NCI-H146 treated with DMSO at 0.1 percent for 48 hours (cell line): ENCODE measurements around the gene ANK3.
"Not testable (repeated sequence)": the region's sequence is repeated elsewhere in the genome, so short reads cannot be mapped to it uniquely, and the experiment has no call there.

ENCODE experiments used
- DNase-seq: peaks from one replicate; lab custom pipeline; 2025; ENCODE audit not compliant: unreplicated experiment; lab: John Stamatoyannopoulos, UW

Gene ANK3

DNA sequence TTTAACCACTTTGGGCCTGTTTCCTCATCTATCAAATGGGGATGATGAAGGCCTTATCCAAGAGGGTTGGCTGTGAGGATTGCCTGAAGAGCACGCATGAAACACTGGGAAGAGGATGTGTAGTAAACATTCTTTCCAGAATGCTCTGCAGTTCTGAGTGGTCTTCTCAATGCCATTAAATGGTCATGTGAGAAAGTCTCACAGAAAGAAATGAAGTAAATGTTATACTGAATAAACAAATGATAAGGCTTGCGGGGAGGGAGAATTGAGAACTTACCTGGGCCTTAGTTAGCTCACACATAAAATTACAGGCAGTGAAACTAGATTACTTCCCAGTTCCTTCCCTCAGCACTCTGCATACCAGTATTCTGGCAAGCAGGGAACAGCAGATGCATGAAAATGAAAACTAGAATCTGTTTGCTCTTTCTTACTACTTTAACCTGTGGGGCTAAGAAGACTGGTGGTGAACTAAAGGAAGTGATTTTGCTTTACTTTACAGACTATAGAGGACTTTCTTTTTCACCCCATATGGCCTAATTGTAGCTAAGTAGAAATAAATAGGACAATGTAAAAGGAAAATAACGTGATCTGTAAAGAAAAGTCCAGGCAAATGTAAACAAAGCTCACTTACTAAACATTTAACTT lies 348.1 kb downstream of the ANK3 start:
- peak; percentile 70 for DNase-seq

DNA sequence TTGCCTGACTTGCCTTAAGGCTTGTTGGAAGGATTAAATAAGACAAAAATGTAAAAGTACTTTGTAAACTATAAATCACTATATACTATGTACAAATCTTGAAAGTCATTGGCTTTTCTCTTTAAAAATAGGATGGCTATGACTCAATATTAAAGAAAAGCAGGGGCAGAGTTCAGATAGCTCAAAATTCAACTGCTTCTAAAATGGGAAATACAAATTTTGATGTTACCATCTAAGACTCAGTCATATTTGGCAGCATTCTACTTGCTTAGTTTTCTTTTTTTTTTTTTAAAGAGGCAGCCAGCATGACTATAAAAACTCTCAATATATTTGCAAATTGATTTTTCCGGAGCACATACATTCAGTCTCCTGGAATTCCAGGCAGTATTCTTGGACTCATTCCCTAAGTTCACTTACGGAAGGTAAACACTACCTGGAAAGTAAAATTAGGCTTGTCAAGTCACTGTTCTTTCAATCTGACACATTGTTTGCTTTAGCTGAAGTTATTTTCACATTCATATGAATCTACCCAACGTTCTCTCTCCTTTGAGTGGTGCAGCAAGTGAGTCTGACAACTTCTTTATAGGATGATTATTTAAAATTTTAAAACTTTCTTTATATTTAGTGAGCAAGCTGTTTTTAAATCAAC lies 349.5 kb downstream of the ANK3 start:
- DNase-seq = no peak

DNA sequence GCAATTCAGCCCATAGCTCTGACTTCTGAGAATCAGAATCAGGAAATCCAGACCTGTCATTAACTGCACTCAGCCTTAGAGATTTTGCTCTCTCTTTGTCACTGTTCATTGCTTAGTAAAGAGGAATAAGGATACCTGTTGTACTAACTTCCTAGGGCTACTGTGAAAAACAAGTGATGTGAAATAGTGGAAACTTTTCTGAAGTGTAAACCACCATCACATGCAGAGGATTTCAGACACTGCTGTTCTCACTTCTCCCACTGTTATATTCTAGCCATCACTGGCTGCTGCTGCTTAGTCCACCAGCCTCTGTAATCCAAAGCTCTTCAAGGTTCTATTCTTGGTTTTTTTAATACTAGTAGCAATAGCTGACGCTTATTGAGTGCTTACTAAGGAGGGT lies 353.7 kb downstream of the ANK3 start:
- DNase-seq = no peak

DNA sequence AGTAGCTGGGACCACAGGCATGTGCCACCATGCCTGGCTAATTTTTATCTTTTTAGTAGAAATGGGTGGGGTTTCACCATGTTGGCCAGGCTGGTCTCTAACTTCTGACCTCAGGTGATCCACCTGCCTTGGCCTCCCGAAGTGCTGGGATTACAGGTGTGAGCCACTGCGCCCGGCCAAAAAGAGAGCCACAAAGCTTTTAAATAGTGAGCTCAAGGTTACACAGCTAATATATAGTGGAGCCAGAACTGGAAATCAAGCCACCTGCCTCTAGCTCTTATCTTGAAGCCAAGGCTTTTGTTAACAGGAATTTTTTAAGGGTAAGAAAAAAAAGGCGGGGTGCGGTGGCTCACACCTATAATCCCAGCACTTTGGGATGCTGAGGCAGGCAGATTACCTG lies 354.3 kb downstream of the ANK3 start:
- not testable (repeated sequence) for DNase-seq

DNA sequence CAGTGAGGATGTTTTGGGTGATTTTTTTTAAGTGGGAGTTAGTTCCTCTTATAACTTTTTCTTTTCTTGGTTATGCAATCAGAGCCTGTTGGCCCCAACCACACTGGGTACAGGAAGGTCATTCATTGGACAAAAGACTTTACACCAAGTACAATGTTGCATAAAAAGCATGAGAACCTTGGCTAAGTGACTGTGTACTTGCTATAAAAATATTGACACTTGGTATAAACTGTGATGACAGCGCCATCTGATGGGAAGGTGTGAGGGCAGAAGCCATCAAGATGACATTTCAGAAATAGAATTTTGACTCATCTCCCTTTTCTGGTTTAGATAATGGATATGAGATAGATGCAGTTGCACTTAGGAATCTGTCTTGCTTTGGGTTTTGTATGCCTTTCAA lies 357.0 kb downstream of the ANK3 start:
- DNase-seq = peak; percentile 76

DNA sequence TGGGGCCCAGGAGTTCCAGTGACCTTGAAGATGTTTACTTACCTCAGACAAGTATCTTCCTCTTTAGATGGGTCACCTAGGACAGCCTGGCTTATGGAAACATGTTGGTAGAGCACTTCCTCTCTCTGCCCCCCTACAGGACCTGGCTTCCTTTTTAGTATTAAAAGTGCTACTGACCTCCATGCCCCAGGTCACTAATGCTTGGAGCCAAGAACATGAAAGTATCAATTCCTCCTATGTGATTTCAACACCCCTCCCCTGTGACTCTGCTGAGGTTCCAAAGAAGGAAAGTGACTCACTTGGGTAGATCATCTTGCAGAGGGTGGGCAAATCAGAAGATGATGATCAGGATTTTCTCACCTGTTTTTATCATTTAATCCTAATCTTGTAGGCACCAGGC lies 358.0 kb downstream of the ANK3 start:
- DNase-seq = no peak

DNA sequence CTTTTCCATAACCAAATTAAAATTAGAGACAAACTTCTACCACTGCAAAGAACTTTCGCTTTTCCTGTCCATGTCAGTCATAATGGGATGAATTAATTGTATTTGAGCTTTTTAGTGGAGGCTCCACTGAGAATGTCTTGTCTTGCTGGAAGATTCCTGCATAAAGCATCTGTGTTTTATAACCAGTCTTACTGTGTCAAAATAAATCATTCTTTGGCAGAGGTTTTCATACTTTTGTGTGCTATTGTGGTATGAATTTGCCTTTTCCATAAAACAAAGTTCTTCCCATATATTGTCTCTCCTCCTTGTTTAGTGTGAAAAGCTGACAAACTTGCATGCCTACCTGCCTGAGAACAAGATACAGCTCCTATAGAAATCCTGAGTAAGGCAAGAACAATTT lies 358.5 kb downstream of the ANK3 start:
- no peak for DNase-seq

DNA sequence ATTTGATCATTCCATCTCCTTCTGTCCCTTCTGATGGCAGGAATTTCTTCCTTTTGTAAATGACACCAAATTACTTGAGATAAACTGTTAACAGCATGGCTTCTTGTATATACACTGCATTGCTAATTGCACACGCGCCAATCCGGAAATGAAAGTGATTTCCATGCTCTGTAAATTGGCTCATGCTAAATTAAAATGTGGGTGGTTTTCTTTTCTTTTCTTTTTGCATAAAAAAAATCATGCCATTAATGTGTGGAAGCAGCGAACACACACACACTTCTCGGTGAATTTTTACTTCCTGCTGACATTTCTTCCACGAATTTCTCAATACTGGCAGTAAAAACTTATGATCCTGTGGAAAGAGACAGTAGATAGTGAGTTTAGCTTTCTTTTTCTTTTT lies 360.2 kb downstream of the ANK3 start:
- DNase-seq = no peak

DNA sequence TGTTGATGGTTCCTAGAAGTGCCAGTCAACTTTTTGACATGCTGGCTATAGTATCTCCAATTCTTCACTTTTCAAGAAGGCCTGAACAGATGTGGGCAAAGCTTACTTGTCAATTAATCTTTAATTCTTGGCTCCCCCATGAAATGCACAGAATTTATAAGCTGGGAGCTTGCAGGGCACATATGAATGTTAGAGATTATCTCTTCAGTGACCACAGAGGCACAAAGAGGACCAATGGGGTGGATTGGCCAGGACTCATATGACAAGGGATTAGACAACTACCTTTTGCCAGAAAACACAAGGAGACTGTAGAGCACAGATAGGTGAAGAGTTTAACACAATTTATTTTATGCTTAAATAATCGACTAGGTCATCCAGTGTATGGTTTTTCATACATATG lies 361.6 kb downstream of the ANK3 start:
- no peak for DNase-seq

DNA sequence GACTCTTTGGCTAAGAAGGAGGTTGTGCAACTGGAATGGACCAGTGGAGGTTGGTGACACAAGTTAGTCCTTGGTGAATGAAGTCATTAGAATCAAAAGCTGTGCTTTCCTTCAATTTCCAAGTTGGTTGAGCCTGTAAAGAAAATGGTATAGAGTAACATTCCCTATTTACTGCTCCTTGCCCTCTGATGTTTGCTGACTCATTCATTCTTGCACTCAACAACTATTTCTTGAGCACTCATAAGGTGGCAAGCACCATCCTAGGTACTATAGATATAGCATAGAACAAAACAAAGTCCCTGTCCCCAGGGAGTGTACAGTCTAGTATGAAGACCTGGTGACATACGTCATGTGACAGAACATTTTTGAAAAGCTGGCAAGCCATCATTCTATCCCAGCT lies 364.4 kb downstream of the ANK3 start:
- no peak for DNase-seq

DNA sequence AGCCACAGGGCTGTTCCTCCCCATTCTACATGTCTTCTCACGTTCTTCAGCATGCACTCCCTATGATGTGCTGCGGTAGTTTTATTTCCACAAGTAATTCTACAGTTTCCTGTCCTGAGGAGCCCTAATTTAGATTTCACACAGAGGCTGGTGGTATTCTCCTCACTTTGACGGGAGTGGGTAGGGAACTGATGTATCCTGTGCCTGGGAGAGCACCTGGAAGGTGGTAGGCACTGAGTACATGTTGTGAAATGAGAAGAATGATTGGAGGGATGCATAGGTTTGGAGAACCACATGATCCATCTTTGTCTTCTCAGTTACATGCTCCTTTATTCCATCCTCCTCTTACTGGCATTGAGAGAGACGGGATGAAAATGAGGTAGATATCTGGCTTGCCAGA lies 365.2 kb downstream of the ANK3 start:
- no peak for DNase-seq

DNA sequence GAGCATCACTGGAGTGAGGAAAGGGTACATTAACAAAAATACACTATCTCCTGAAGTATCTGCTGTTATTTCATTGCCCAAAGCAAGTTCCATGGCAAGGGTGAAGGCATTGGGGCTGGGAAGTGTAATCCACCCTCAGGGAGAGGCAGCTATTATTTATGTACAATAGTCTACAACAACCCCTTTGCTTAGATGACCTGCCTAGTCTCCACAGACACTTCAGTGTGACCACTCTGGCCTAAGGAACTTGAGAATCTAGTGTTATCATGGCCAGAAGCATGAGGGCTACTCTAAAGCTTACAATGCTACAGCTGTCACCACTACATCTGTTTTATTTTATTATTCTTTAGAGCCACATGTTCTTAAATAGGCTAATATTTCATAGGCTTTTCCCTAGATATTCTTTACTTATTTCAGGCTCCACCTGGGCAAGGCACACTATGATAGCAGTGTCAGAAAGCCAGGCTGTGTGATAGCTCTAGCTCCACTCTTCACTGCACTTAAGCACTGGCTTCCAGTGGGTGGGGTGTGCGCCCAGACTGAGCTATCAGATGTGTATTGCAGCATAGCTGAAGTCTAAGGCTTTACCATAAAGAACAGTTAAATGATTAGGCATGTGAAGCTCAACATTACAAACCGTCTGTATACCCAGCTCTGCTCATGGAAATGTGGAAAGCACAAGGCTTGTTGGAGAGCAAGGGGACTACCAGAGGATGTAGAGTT lies 366.4 kb downstream of the ANK3 start:
- no peak for DNase-seq

DNA sequence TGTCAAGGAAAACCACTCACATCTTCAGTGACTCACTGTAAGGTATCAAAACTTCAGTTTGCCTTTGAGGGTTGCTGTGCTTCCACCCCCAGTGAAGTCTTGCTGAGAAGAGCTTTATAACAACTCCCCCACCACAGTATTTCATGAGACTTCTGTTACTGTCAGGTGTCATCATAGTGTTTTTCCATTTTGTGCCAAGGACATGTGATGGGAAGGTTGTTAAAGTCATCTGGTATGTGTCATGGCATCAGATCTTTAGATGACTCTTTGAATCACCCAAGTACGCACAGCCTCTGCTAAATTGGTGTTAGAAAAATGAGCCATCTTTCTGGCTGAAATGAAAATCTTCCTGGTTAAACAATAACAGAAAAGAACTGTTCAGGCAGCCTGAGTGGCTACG lies 368.3 kb downstream of the ANK3 start:
- DNase-seq = no peak

DNA sequence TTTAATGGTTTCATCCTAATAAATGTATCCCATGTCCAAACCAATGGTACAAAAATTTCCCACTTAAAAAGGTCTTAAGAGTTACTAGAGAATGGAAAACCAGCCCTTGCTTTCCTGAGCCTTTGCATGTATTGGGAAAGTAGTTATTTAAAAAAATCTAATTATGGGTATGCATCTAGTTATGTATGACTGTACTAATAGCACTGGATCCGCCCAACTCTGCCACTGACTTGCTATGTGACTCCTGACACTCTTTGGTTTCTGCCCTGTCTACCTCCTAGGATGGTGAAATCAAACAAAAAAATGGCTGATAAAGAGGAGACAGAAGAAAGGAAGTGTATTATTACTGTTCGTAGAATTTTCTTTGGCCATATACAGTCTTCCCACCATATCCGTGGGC lies 372.9 kb downstream of the ANK3 start:
- DNase-seq = no peak

DNA sequence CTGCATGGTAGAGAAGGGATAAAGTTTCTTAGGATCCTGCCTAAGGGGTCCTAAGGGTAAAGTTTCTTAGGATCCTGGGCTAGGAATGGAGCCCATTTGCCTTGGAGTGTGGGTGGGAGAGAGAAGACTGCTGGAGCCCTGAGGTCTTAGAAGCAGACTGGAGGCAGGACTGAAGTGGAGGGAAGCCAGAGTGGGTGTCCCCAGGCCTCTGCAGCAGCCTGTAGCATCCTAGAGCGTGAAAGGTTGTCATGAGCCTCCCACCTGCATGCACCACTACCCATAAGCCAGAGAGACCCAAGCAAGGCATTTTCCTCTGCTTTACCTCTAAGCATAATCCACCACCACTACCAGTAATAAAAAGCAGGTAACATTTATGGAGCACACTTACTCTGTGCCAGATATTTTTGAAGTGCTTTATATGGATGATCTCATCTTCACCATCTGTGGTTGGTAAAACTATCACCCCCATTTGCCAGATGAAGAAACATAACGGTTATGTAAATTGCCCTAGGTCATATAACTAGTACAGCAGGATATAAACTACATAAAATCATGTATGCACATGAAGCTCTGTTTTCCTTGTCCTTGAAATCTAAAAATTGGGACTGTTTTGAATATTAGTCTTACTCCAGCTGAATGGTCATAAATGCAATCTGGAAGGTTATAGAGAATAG lies 379.8 kb downstream of the ANK3 start:
- DNase-seq = no peak

DNA sequence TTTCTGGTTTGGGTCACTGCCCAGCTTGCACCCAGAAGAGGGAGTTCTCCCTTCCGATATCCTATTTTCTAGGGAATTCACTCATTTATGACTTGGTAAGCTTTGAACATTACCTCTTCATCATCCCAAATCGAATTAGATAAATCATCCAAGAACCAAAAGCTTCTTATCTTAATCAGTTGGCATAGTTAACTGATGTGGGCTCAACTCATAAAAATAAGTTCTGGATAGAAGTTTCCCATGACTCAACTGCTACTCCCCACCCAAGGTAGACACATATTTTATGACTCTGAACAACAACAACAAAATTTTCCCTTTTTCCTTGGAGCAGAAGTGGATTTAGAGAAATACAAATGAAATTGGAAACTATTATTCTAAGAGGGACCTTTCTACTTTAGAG lies 380.4 kb downstream of the ANK3 start:
- no peak for DNase-seq

DNA sequence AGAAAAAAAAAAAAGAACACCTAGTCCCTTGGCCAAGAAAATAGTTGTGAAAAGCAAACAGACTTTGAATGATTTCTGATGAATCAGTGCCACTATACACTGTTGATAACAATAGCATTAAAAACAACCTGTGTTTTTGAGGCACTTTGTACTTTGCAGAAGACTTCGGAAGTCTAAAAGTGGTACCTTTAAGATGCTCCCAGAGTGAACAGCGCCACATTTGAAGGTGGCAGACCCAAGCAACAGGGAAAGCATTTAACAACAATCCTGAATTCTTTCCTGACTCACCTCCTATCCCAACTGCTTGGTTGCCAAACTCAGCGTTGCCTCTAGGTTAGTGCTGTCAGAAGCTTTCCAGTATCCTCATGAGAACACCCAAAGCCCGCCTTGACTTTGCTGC lies 380.9 kb downstream of the ANK3 start:
- DNase-seq = no peak

DNA sequence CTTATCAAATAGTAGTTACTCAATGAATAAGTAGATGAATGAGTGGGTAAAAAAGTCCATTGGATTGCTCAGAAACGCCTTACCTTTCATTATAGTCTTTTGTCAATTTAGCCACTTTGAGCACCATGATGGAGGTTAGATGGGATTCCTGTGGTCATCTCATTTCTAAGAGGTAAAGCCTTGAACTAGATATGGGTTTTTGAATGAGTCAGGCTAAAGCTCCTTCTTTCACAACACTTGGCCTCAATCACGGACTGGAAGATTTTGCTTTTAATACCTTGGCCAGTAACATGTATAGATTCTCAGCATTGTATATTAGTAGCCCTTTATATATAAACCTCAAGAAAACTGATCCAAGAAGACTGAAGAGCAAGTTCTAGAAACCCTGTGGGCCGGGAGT lies 383.6 kb downstream of the ANK3 start:
- DNase-seq = no peak

DNA sequence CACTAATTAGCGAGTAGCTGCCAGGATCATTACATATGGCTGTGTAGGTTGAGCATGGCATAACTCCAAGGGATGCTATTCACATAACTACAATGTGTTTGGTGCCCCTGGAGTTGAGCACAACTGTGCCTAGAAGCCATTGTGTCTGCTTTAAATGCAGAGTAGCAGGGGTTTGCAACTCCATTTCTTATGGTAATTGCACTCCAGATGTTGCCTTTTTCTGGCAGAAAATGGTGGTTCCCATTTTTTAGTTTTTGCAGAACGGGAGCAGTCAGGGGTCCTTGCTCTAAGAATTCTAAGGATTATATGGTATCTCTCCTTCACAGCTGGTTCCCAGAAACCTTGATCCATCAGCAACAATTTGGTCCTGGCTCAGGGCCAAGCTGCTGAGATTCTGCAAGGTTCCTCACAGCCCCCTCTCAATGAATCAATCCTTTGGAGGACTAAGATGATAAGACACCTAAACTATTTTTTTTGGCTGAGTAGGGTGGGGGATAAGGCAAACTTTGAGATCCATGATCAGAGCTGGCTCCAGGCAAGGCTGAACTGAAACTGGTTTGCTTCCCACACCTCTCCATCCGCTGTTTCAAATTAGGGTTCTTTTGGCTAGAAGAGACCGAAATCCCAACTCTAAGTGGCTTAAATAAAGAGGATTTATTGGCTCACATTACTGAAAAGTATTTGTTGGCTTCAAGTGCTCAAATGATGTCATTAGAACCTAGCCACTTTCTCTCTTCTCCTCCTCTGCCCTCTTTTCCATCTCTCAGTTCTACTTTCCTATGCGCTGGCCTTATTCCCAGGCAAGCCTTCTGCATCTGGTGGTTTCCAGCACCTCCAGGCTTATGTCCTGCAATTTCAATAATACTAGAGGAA lies 385.8 kb downstream of the ANK3 start:
- DNase-seq = no peak

DNA sequence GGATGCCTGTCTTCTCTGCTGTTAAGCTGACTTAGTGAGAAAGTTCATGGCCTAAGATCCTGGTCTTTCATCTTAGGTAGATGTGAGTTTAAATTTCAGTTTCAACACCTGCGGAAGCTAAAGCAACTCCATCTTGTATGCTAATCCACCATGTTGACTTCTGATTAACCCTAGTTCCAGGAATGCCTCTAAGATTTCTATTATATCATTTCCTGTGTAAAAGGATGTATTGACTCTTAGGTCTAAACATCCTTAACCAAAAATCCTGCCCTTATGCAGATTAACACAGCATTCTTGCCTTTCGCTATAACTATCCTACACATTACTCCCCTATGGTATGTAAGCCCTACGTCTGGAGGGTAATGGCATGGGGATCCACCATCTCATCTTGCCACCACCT lies 388.9 kb downstream of the ANK3 start:
- DNase-seq = no peak
